Omental fat pad (tissue), 4 donors: ENCODE data around the gene SMIM13. TPM values are rescaled to one million over a fixed set of nuclear protein-coding genes. Genes with fewer than 3 reads are reported as not detected.

Experiments used
- ATAC-seq: fragments of 150-250 bp; one replicate; pipeline ENCODE4 v1.9.1; 2016; ENCODE audit warnings: mild to moderate bottlenecking, moderate library complexity; ENCODE audit not compliant: low FRiP score
- DNase-seq: peaks from one replicate; pipeline ENCODE4 v3.0.0-alpha.2; 2019; ENCODE audit warnings: low spot score
- CTCF ChIP-seq, 3 donors: fragments of 450-650 bp; IDR thresholded peaks; one replicate each; pipeline ENCODE4 v1.5.1; 2016 to 2017; ENCODE audit warnings: antibody characterized with exemption in 3 of 3, mild to moderate bottlenecking in 3 of 3, moderate library complexity in 2 of 3
- total RNA-seq, 4 donors: library from RNA; depleted of rRNA; stranded (reverse); fragments of >200 nt; gene quantifications; one replicate each; pipeline ENCODE4 v1.1.0, GENCODE V29; 2016

The SMIM13 gene
- total RNA-seq, 4 donors from 2014 or later = 7.7 to 10.0 (median 8.2) TPM

- DNase-seq = no peak
- TF ChIP-seq CTCF (IDR thresholded peaks at IDR 0.05) = no peak
- ATAC-seq = no peak
Observed at GRCh38 chr6:11066505-11067347, 26.9 kb upstream of the SMIM13 start.

- TF ChIP-seq CTCF (IDR thresholded peaks at IDR 0.05) = no peak
- no peak for DNase-seq
- ATAC-seq = no peak
Observed at GRCh38 chr6:11067348-11067747, 26.3 kb upstream of the SMIM13 start.

GRCh38 chr6:11069760-11070159, 23.9 kb upstream of the SMIM13 start:
- no peak for ATAC-seq
- TF ChIP-seq CTCF (IDR thresholded peaks at IDR 0.05) = no peak
- no peak for DNase-seq

- ATAC-seq (no peak), DNase-seq (no peak)
Observed at GRCh38 chr6:11072101-11072500, 21.5 kb upstream of the SMIM13 start.

GRCh38 chr6:11076540-11076939, 17.1 kb upstream of the SMIM13 start:
- no peak for DNase-seq
- ATAC-seq = no peak
- TF ChIP-seq CTCF (IDR thresholded peaks at IDR 0.05) = no peak

More at GRCh38 chr6:11072101-11072500, 21.5 kb upstream of the SMIM13 start:
- TF ChIP-seq CTCF (IDR thresholded peaks at IDR 0.05) = no peak

GRCh38 chr6:11078266-11078665, 15.4 kb upstream of the SMIM13 start:
- ATAC-seq = no peak
- TF ChIP-seq CTCF (IDR thresholded peaks at IDR 0.05) = no peak

GRCh38 chr6:11080296-11080695, 13.3 kb upstream of the SMIM13 start:
- no peak for TF ChIP-seq CTCF (IDR thresholded peaks at IDR 0.05)
- DNase-seq (no peak), ATAC-seq (no peak)

More at GRCh38 chr6:11078266-11078665, 15.4 kb upstream of the SMIM13 start:
- no peak for DNase-seq
